ENCODE results near the gene MGAM2.

Gene MGAM2

GRCh38 chr7:142188846-142189245 lies 77.3 kb downstream of the MGAM2 start:
- H3K4me1 ChIP-seq (ENCODE audit: control insufficient read depth in 5 of 5, insufficient read depth in 5 of 5, low read length in 5 of 5), result no peaks in the 10 kb centered on the region
- no peak overlapping the region for H3K9ac ChIP-seq (ENCODE audit: low read length in 5 of 5)
- H3K27ac ChIP-seq (ENCODE audit: low read depth, low read length), result no peak overlapping the region
- no peaks in the 10 kb centered on the region for H3K36me3 ChIP-seq (ENCODE audit: control insufficient read depth in 5 of 5, insufficient read depth in 5 of 5, low read length in 5 of 5)
- H3K9me3 ChIP-seq (ENCODE audit: control insufficient read depth in 5 of 5, low read length in 5 of 5), result no peaks in the 10 kb centered on the region
- no peaks in the 10 kb centered on the region for H3K27me3 ChIP-seq (ENCODE audit: control insufficient read depth in 5 of 5, insufficient read depth in 4 of 5, low read length in 5 of 5)
- no peak overlapping the region for H3K4me3 ChIP-seq (ENCODE audit: low read depth in 1 of 5, low read length in 5 of 5)

DNA sequence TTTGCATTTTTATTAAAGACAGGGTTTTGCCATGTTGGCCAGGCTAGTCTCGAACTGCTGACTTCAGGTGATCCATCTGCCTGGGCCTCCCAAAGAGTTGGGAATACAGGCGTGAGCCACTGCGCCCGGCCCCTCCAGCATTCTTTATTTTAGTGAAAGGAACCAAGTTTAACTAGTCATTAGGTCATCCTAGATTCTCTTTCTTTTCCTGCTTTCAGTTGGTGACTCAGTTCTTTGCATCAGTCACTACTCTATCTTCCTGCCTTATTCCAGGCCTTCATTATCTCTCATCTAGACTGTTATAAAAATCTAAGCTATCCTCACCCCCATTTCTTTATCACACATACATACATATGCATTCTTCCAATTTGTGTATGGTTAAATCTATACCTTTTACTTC lies 82.7 kb downstream of the MGAM2 start:
- Histone ChIP-seq H3K4me1 (ENCODE audit: control insufficient read depth in 5 of 5, insufficient read depth in 5 of 5, low read length in 5 of 5) (no peaks in the 10 kb centered on the region), H3K9ac (ENCODE audit: low read length in 5 of 5) (no peak overlapping the region), H3K27ac (ENCODE audit: low read depth, low read length) (no peak overlapping the region), H3K27me3 (ENCODE audit: control insufficient read depth in 5 of 5, insufficient read depth in 4 of 5, low read length in 5 of 5) (peaks cover 0 to 4% (median 0%) of the 10 kb centered on the region in 5 donors), H3K4me3 (ENCODE audit: low read depth in 1 of 5, low read length in 5 of 5) (no peak overlapping the region), H3K36me3 (ENCODE audit: control insufficient read depth in 5 of 5, insufficient read depth in 5 of 5, low read length in 5 of 5) (no peaks in the 10 kb centered on the region), H3K9me3 (ENCODE audit: control insufficient read depth in 5 of 5, low read length in 5 of 5) (no peaks in the 10 kb centered on the region)

DNA sequence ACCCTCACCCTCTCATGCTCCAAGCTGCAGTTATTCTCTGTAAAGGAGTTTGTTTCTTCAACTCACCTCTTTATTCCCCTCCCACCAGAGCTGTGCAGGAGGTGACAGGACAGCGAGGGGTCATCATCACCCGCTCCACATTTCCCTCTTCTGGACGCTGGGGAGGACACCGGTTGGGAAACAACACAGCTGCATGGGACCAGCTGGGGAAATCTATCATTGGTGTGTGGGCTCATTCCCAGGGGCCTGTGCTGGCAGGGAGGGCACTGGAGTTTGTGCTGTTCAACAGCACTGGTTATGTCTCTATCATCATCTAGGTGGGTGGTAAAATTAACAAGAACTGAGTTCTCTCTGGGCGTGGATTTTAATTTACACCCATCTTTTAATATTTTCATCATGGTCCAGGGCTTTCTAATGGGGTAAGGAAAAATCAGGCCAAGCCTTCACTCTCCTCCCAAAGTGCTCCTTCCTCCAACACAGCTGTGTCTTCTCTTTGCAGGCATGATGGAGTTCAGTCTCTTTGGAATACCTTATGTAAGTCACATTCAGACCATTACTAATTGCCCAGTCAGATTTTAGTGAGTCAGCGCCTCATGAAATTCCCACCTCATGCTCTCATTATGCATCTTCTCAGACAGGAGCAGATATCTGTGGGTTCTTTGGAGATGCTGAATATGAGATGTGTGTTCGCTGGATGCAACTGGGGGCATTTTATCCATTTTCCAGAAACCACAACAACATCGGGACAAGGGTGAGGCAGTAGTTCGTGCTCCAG lies 84.7 kb downstream of the MGAM2 start:
- H3K4me3 ChIP-seq (ENCODE audit: low read depth in 1 of 5, low read length in 5 of 5), result no peak overlapping the region
- no peak overlapping the region for H3K9ac ChIP-seq (ENCODE audit: low read length in 5 of 5)
- H3K4me1 ChIP-seq (ENCODE audit: control insufficient read depth in 5 of 5, insufficient read depth in 5 of 5, low read length in 5 of 5), result no peaks in the 10 kb centered on the region
- H3K9me3 ChIP-seq (ENCODE audit: control insufficient read depth in 5 of 5, low read length in 5 of 5), result no peaks in the 10 kb centered on the region
- H3K36me3 ChIP-seq (ENCODE audit: control insufficient read depth in 5 of 5, insufficient read depth in 5 of 5, low read length in 5 of 5), result no peaks in the 10 kb centered on the region
- peaks cover 0 to 4% (median 0%) of the 10 kb centered on the region in 5 donors for H3K27me3 ChIP-seq (ENCODE audit: control insufficient read depth in 5 of 5, insufficient read depth in 4 of 5, low read length in 5 of 5)
- no peak overlapping the region for H3K27ac ChIP-seq (ENCODE audit: low read depth, low read length)

DNA sequence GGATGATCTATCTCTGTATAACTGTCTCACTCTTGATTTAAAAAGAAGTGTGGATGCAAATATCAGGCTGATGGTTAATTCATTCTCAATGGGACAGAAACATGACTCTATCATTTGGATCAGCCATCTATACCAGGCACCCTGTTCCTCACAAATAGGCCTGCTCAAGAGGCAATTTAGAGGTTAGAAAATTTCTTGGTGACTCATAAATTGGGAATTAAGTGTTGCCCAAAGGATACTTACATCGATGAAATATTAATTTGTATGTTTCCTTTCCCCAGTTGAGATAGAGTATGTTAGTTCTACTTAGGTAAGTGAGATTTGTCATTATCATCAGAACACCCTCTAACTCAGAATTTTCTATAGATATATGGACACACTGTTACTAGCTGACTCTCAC lies 88.7 kb downstream of the MGAM2 start:
- no peaks in the 10 kb centered on the region for H3K36me3 ChIP-seq (ENCODE audit: control insufficient read depth in 5 of 5, insufficient read depth in 5 of 5, low read length in 5 of 5)

DNA sequence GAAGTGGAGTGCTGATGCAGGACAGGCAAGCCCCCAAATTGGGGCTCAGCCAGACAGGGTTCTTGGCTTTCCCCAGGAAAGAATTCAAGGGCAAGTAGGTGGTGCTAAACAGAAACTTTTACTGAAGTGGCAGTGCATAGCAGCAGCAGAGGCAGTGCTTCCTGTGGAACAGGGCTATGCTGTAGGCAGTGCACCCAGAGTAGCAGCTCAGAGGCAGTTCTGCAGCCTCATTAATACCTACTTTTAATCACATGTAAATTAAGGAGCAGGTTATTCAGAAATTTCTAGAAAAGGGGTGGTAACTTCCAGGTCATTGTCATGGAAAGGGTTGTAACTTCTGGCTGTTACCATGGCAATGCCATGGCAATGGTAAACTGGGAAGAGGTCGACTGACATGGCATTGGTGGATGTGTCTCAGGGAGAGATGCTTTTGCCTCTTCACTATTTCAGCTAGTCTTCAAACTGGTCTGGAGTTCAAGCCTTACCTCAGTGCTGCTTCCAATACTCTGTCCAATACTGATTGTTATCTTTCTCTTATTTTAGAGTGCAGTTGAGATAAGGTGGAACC lies 117.1 kb downstream of the MGAM2 start:
- no peaks in the 10 kb centered on the region for H3K9me3 ChIP-seq (ENCODE audit: control insufficient read depth in 5 of 5, low read length in 5 of 5)
- H3K4me1 ChIP-seq (ENCODE audit: control insufficient read depth in 5 of 5, insufficient read depth in 5 of 5, low read length in 5 of 5), result no peaks in the 10 kb centered on the region
- H3K36me3 ChIP-seq (ENCODE audit: control insufficient read depth in 5 of 5, insufficient read depth in 5 of 5, low read length in 5 of 5), result no peaks in the 10 kb centered on the region
- no peak overlapping the region for H3K4me3 ChIP-seq (ENCODE audit: low read depth in 1 of 5, low read length in 5 of 5)
- no peaks in the 10 kb centered on the region for H3K27me3 ChIP-seq (ENCODE audit: control insufficient read depth in 5 of 5, insufficient read depth in 4 of 5, low read length in 5 of 5)
- no peak overlapping the region for H3K27ac ChIP-seq (ENCODE audit: low read depth, low read length)
- no peak overlapping the region for H3K9ac ChIP-seq (ENCODE audit: low read length in 5 of 5)

More for the DNA sequence above, 88.7 kb downstream of the MGAM2 start:
- Histone ChIP-seq H3K4me1 (ENCODE audit: control insufficient read depth in 5 of 5, insufficient read depth in 5 of 5, low read length in 5 of 5) (no peaks in the 10 kb centered on the region), H3K9me3 (ENCODE audit: control insufficient read depth in 5 of 5, low read length in 5 of 5) (no peaks in the 10 kb centered on the region), H3K4me3 (ENCODE audit: low read depth in 1 of 5, low read length in 5 of 5) (no peak overlapping the region), H3K27me3 (ENCODE audit: control insufficient read depth in 5 of 5, insufficient read depth in 4 of 5, low read length in 5 of 5) (peaks cover 0 to 4% (median 0%) of the 10 kb centered on the region in 5 donors), H3K9ac (ENCODE audit: low read length in 5 of 5) (no peak overlapping the region), H3K27ac (ENCODE audit: low read depth, low read length) (no peak overlapping the region)

- H3K4me3 ChIP-seq (ENCODE audit: low read depth in 1 of 5, low read length in 5 of 5), result no peak overlapping the region
- no peaks in the 10 kb centered on the region for H3K27me3 ChIP-seq (ENCODE audit: control insufficient read depth in 5 of 5, insufficient read depth in 4 of 5, low read length in 5 of 5)
- no peaks in the 10 kb centered on the region for H3K4me1 ChIP-seq (ENCODE audit: control insufficient read depth in 5 of 5, insufficient read depth in 5 of 5, low read length in 5 of 5)
- H3K36me3 ChIP-seq (ENCODE audit: control insufficient read depth in 5 of 5, insufficient read depth in 5 of 5, low read length in 5 of 5), result no peaks in the 10 kb centered on the region
- no peak overlapping the region for H3K27ac ChIP-seq (ENCODE audit: low read depth, low read length)
- no peak overlapping the region for H3K9ac ChIP-seq (ENCODE audit: low read length in 5 of 5)
- peaks cover 0 to 4% (median 0%) of the 10 kb centered on the region in 5 donors for H3K9me3 ChIP-seq (ENCODE audit: control insufficient read depth in 5 of 5, low read length in 5 of 5)
These were observed 120.2 kb downstream of the MGAM2 start for GRCh38 chr7:142231716-142232115.

DNA sequence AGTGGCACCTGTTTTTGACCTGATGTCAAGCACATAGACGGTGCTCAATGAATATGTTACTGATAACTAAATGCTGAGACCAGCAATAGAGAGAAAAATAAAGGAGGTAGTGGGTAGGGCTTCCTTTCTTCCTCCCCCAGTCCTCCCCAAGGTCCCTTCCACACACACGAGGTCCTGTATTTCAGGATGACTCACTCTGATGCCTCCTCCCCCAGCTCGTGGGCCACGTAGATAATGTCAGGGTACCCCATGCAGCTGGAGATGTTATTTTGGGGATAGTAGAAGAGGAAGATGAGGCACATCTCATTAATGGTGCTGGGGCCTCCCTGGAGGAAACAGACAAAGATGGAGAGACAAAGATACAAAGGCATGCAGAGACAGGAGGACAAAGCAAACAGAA lies 129.0 kb downstream of the MGAM2 start:
- no peaks in the 10 kb centered on the region for H3K36me3 ChIP-seq (ENCODE audit: control insufficient read depth in 5 of 5, insufficient read depth in 5 of 5, low read length in 5 of 5)
- H3K27ac ChIP-seq (ENCODE audit: low read depth, low read length), result no peak overlapping the region
- H3K4me3 ChIP-seq (ENCODE audit: low read depth in 1 of 5, low read length in 5 of 5), result no peak overlapping the region
- no peak overlapping the region for H3K9ac ChIP-seq (ENCODE audit: low read length in 5 of 5)
- no peaks in the 10 kb centered on the region for H3K4me1 ChIP-seq (ENCODE audit: control insufficient read depth in 5 of 5, insufficient read depth in 5 of 5, low read length in 5 of 5)
- peaks cover 0 to 2% (median 0%) of the 10 kb centered on the region in 5 donors for H3K27me3 ChIP-seq (ENCODE audit: control insufficient read depth in 5 of 5, insufficient read depth in 4 of 5, low read length in 5 of 5)
- peaks cover 0 to 4% (median 0%) of the 10 kb centered on the region in 5 donors for H3K9me3 ChIP-seq (ENCODE audit: control insufficient read depth in 5 of 5, low read length in 5 of 5)

- Histone ChIP-seq H3K27ac (ENCODE audit: low read depth, low read length) (no peak overlapping the region), H3K4me3 (ENCODE audit: low read depth in 1 of 5, low read length in 5 of 5) (no peak overlapping the region), H3K36me3 (ENCODE audit: control insufficient read depth in 5 of 5, insufficient read depth in 5 of 5, low read length in 5 of 5) (no peaks in the 10 kb centered on the region), H3K4me1 (ENCODE audit: control insufficient read depth in 5 of 5, insufficient read depth in 5 of 5, low read length in 5 of 5) (no peaks in the 10 kb centered on the region), H3K27me3 (ENCODE audit: control insufficient read depth in 5 of 5, insufficient read depth in 4 of 5, low read length in 5 of 5) (peaks cover 0 to 2% (median 0%) of the 10 kb centered on the region in 5 donors), H3K9ac (ENCODE audit: low read length in 5 of 5) (no peak overlapping the region), H3K9me3 (ENCODE audit: control insufficient read depth in 5 of 5, low read length in 5 of 5) (no peaks in the 10 kb centered on the region)
These were observed 132.3 kb downstream of the MGAM2 start for GRCh38 chr7:142243823-142244222.

GRCh38 chr7:142248166-142249160 lies 136.9 kb downstream of the MGAM2 start:
- H3K27ac ChIP-seq (ENCODE audit: low read depth, low read length), result no peak overlapping the region
- H3K4me3 ChIP-seq (ENCODE audit: low read depth in 1 of 5, low read length in 5 of 5), result no peak overlapping the region

DNA sequence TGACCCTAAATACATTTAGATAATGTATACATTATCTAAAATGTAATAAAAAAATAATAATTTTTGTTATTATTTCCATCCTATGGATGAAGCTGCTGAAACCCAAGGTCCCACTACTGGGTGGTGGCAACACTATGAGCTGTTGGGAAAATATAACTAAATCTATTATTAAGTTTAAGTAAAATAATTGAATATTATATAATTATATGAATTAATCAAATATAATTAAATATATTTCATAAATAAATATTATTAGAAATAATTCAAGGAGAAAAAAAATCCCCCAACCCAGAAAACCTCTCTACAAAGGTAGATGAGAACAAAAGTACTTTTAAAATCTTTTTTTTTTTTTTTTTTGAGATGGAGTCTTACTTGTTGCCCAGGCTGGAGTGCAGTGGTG lies 138.4 kb downstream of the MGAM2 start:
- Histone ChIP-seq H3K4me3 (ENCODE audit: low read depth in 1 of 5, low read length in 5 of 5) (no peak overlapping the region), H3K36me3 (ENCODE audit: control insufficient read depth in 5 of 5, insufficient read depth in 5 of 5, low read length in 5 of 5) (no peaks in the 10 kb centered on the region), H3K4me1 (ENCODE audit: control insufficient read depth in 5 of 5, insufficient read depth in 5 of 5, low read length in 5 of 5) (no peaks in the 10 kb centered on the region), H3K9ac (ENCODE audit: low read length in 5 of 5) (no peak overlapping the region), H3K9me3 (ENCODE audit: control insufficient read depth in 5 of 5, low read length in 5 of 5) (no peaks in the 10 kb centered on the region), H3K27ac (ENCODE audit: low read depth, low read length) (no peak overlapping the region), H3K27me3 (ENCODE audit: control insufficient read depth in 5 of 5, insufficient read depth in 4 of 5, low read length in 5 of 5) (no peaks in the 10 kb centered on the region)

More at GRCh38 chr7:142248166-142249160, 136.9 kb downstream of the MGAM2 start:
- no peaks in the 10 kb centered on the region for H3K4me1 ChIP-seq (ENCODE audit: control insufficient read depth in 5 of 5, insufficient read depth in 5 of 5, low read length in 5 of 5)
- H3K36me3 ChIP-seq (ENCODE audit: control insufficient read depth in 5 of 5, insufficient read depth in 5 of 5, low read length in 5 of 5), result no peaks in the 10 kb centered on the region
- no peak overlapping the region for H3K9ac ChIP-seq (ENCODE audit: low read length in 5 of 5)
- no peaks in the 10 kb centered on the region for H3K9me3 ChIP-seq (ENCODE audit: control insufficient read depth in 5 of 5, low read length in 5 of 5)
- H3K27me3 ChIP-seq (ENCODE audit: control insufficient read depth in 5 of 5, insufficient read depth in 4 of 5, low read length in 5 of 5), result no peaks in the 10 kb centered on the region
